ENCODE measurements around the gene HDAC4. TPM values are rescaled to one million over a fixed set of nuclear protein-coding genes. Genes with fewer than 3 reads are reported as not detected.

The HDAC4 gene
- polyA plus RNA-seq, 1 experiment, result 4.4 TPM

- Histone ChIP-seq H3K36me3 (ENCODE audit: control insufficient read depth, insufficient read depth, low read length) (no peaks in the 10 kb centered on the region), H3K4me3 (ENCODE audit: low read depth, low read length) (no peak overlapping the region), H3K27me3 (ENCODE audit: control insufficient read depth, insufficient read depth, low read length) (peaks cover 2% of the 10 kb centered on the region)
- no peak for TF ChIP-seq CTCF (IDR thresholded peaks at IDR 0.05; ENCODE audit: insufficient read depth, low read depth, low read length)
- DNase-seq (ENCODE audit: low read depth), result no peak
- POLR2A ChIA-PET, result no interaction called here
- CTCF ChIA-PET, result interaction anchor here (0.6 to 2.3 kb wide), 2 partner anchors 10 to 75 kb away, joined by 3 to 7 read pairs; no protein-coding TSS in a partner anchor
Measured at GRCh38 chr2:239024226-239024625, 376.6 kb downstream of the HDAC4 start.

- no peak for TF ChIP-seq CTCF (IDR thresholded peaks at IDR 0.05; ENCODE audit: insufficient read depth, low read depth, low read length)
- H3K36me3 ChIP-seq (ENCODE audit: control insufficient read depth, insufficient read depth, low read length), result no peaks in the 10 kb centered on the region
- ChIA-PET POLR2A (no interaction called here), CTCF (interaction anchor here (0.6 to 2.3 kb wide), 3 partner anchors 11 to 968 kb away, joined by 3 to 7 read pairs (median 3); no protein-coding TSS in a partner anchor)
- H3K4me3 ChIP-seq (ENCODE audit: low read depth, low read length), result no peak overlapping the region
- DNase-seq (ENCODE audit: low read depth), result no peak
- peaks cover 2% of the 10 kb centered on the region; the same call in 1 of the 2 replicates for H3K27me3 ChIP-seq (ENCODE audit: control insufficient read depth, insufficient read depth, low read length)
Measured at GRCh38 chr2:239022437-239023260, 378.2 kb downstream of the HDAC4 start.

GRCh38 chr2:239021651-239022436 lies 379.0 kb downstream of the HDAC4 start:
- no peak for TF ChIP-seq CTCF (IDR thresholded peaks at IDR 0.05; ENCODE audit: insufficient read depth, low read depth, low read length)
- ChIA-PET CTCF (interaction anchor here (0.6 to 2.3 kb wide), 3 partner anchors 12 to 969 kb away, joined by 3 to 7 read pairs (median 3); no protein-coding TSS in a partner anchor), POLR2A (no interaction called here)
- Histone ChIP-seq H3K4me3 (ENCODE audit: low read depth, low read length) (no peak overlapping the region), H3K27me3 (ENCODE audit: control insufficient read depth, insufficient read depth, low read length) (peaks cover 4% of the 10 kb centered on the region; the same call in 1 of the 2 replicates), H3K36me3 (ENCODE audit: control insufficient read depth, insufficient read depth, low read length) (no peaks in the 10 kb centered on the region)
- no peak for DNase-seq (ENCODE audit: low read depth)

- no peak for TF ChIP-seq CTCF (IDR thresholded peaks at IDR 0.05; ENCODE audit: insufficient read depth, low read depth, low read length)
- CTCF ChIA-PET, result interaction anchor here (0.6 to 0.7 kb wide), 2 partner anchors 37 to 651 kb away, joined by 3 to 4 read pairs; no protein-coding TSS in a partner anchor
- no peak for DNase-seq (ENCODE audit: low read depth)
- POLR2A ChIA-PET, result interaction anchor here (0.6 kb wide), 1 partner anchor 21 kb away, joined by 15 read pairs; no protein-coding TSS in a partner anchor
- peaks cover 7% of the 10 kb centered on the region for H3K27me3 ChIP-seq (ENCODE audit: control insufficient read depth, insufficient read depth, low read length)
- H3K4me3 ChIP-seq (ENCODE audit: low read depth, low read length), result no peak overlapping the region
- H3K36me3 ChIP-seq (ENCODE audit: control insufficient read depth, insufficient read depth, low read length), result no peaks in the 10 kb centered on the region
Measured at GRCh38 chr2:239021224-239021623, 379.6 kb downstream of the HDAC4 start.
